DMS53 treated with DMSO at 0.1 percent for 48 hours (cell line): ENCODE results near the gene TTC29.
"Not testable (repeated sequence)": the region's sequence is repeated elsewhere in the genome, so short reads cannot be mapped to it uniquely, and the experiment has no call there.

ENCODE experiments used
- DNase-seq: peaks from one replicate; lab custom pipeline; 2025; ENCODE audit not compliant: unreplicated experiment; lab: John Stamatoyannopoulos, UW

Gene TTC29

DNA sequence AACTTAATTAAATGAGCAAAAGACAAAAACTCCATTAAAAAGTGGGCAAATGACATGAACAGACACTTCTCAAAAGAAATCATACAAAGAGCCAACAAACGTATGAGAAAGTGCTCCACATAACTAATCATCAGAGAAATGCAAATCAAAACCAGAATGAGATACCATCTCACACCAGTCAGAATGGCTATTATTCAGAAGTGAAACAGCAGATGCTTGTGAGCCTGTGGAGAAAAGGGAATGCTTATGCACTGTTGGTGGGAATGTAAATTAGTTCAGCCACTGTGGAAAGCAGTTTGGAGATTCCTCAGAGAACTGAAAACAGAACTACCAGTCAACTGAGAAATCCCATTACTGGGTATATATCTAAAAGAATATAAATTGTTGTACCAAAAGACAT lies 222.1 kb downstream of the TTC29 start:
- DNase-seq = not testable (repeated sequence)

DNA sequence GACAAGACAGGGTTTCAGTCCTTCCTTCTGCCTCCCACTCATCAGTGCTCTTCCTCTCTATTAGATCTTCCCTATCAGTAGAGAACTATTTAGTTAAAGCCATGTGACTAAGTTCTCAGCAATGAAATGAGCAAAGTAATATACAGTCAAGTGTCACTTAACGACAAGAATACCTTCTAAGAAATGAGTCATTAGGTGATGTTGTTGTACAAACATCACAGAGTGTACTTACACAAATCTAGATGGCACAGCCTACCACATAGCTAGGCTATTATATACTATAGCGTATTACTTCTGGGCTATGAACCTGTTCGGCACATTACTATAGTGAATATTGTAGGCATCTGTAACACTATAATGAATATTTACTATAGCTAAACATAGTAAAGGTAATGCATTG lies 235.7 kb downstream of the TTC29 start:
- peak; percentile 42 for DNase-seq

DNA sequence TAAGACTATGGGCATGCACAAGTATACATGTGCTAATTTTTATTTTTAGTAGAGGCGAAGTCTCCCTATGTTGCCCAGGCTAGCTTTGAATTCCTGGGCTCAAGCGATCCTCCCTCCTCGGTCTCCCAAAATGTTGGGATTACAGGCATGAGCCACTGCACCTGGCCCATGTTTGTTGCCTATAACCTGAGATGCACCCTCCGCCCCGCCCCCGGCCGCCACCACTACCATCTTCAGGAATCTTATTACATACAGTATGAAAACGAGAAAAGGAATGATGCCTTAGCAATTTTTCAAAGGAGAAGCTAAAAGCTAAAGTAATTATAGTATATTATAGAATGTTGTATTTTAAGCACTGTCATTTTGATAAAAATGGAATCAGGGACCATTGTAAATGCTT lies 245.8 kb downstream of the TTC29 start:
- no peak for DNase-seq

DNA sequence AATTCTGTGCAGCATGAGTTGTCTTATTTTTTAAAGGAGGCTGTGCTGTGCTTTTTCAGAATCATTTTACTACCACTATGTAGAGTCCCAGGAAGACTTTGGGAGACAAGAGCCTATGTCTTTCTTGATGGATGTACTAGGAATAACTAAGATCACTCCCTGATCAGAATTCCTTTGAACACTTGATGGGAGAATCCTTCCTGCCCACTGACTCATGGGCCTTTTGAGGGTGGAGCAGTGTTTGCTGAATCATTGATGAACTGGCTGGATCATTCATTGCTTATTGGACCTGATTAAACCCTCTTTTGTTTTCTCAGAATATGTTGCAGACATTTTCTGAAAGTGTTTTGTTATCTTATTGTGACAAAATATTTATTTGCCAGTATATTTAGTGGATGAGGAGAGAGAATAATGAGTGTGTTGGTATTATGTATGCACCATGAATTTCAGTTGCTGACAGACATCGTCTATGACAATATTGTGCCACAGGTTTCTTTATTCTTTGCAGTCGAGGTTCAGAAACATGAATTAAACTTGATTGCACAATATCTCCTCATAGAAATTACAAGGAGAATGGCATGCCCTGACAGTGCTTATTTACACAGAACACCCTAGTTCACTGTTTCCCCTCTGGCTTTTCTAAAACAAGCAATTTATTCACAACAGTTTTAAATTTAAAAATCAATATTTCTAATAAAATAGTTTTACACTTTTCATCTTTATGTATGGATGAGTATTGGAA lies 270.7 kb downstream of the TTC29 start:
- no peak for DNase-seq

DNA sequence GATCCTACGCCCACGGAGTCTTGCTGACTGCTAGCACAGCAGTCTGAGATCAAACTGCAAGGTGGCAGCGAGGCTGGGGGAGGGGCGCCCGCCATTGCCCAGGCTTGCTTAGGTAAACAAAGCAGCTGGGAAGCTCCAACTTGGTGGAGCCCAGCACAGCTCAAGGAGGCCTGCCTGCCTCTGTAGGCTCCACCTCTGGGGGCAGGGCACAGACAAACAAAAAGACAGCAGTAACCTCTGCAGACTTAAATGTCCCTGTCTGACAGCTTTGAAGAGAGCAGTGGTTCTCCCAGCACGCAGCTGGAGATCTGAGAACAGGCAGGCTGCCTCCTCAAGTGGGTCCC lies 281.7 kb downstream of the TTC29 start:
- DNase-seq = not testable (repeated sequence)

DNA sequence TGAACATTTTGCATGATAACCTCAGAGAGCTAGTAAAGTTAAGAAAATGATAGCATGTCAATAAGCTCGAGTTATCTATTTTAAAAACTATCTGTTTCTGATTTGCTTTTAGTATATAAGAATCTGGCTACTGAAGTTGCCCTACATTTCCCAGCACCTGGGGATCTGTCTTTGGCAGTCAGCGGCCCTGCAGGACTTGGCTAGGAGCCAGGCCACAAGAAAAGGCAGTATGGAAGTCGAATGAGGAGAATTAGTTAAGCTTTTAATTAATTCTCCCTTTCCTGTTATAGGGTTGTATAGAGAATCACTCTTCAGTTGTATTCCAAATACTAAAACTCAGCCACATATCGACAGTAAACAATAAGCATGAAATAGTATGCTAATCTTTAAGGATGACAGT lies 284.3 kb downstream of the TTC29 start:
- DNase-seq = no peak
